ENCODE results near the gene TRIM28. TPM values are rescaled to one million over a fixed set of nuclear protein-coding genes. Genes with fewer than 3 reads are reported as not detected.
"Not testable (repeated sequence)": the region's sequence is repeated elsewhere in the genome, so short reads cannot be mapped to it uniquely, and the experiment has no call there.

The TRIM28 gene
- total and polyA plus RNA-seq, 7 donors = 84.8 to 236 (median 201) TPM

DNA sequence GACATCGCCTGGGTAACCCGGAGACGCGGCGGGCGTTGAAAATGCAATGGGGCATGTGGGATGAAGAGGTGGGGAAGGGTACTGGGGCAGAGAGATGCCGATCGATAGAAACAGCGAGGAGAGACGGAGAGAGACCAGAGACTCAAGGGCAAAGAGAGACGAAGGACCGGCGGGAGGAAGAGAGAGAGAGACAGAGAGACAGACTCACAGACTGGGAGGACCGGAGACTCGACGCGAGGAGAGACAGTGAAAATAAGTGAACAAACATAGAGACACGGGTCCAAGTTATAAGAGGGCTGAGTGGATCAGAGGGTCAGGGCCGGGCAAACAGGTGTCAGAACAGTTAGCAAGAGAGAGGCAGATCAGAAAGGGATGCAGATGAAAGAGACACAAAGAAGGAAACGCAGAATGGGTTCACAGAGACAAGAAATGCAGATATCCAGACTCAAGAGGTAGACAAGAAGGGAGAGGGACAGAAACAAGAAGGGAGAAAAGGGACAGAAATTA is 29.8 kb downstream of the TRIM28 start:
- 1% methylated on average over 20 of the region's 20 CpGs for WGBS, 2 donors
- intact Hi-C loops (cut with DNase I) = loop anchor here (2.0 kb wide), 2 partner anchors 15 to 29 kb away; partner anchors contain the start of genes TRIM28 and UBE2M
- Histone ChIP-seq H3K4me3 (peak overlapping the region; percentile 58 to 87 (median 70)), H3K27ac (peak overlapping the region; percentile 92 to 99 (median 98)), H3K27me3 (no peaks in the 10 kb centered on the region), H3K36me3 (peaks cover 0 to 30% (median 12%) of the 10 kb centered on the region in 4 donors), H3K4me1 (peaks cover 0 to 47% (median 43%) of the 10 kb centered on the region in 4 donors), H3K9me3 (no peaks in the 10 kb centered on the region)
- DNase-seq = no peak
- TF ChIP-seq POLR2A (IDR thresholded peaks at IDR 0.05) (no peak), POLR2AphosphoS5 (IDR thresholded peaks at IDR 0.05) (peak in 1 of 4 donors; percentile 28)

- H3K4me3 ChIP-seq = peak overlapping the region; percentile 66 to 85 (median 76)
- H3K9me3 ChIP-seq = no peaks in the 10 kb centered on the region
- peaks cover 0 to 16% (median 4%) of the 10 kb centered on the region in 4 donors for H3K36me3 ChIP-seq
- H3K27me3 ChIP-seq = no peaks in the 10 kb centered on the region
- TF ChIP-seq CTCF (IDR thresholded peaks at IDR 0.05) (no peak), POLR2AphosphoS5 (IDR thresholded peaks at IDR 0.05) (peak; percentile 74 to 91 (median 82)), POLR2A (IDR thresholded peaks at IDR 0.05) (peak; percentile 43 to 55)
- peak overlapping the region; percentile 92 to 99 (median 98) for H3K27ac ChIP-seq
- H3K4me1 ChIP-seq = peaks cover 0 to 49% (median 44%) of the 10 kb centered on the region in 4 donors
- 0% methylated on average over 66 of the region's 66 CpGs for whole genome bisulfite sequencing, 2 donors
- peak; percentile 97 for DNase-seq
- intact Hi-C loops (cut with DNase I) = no loop called here
These were observed 31.5 kb downstream of the TRIM28 start for GRCh38 chr19:58575183-58576041.

- H3K9me3 ChIP-seq; intact Hi-C loops (cut with DNase I); H3K4me3 ChIP-seq; DNase-seq; H3K27me3 ChIP-seq: not testable (repeated sequence)
- H3K4me1 ChIP-seq = peaks cover 0 to 57% (median 48%) of the 10 kb centered on the region in 4 donors
- H3K36me3 ChIP-seq = peaks cover 0 to 19% (median 8%) of the 10 kb centered on the region in 4 donors
- peak overlapping the region in 1 of 4 donors; percentile 12 for H3K27ac ChIP-seq
- WGBS, 2 donors = 92 to 95% methylated on average over 2 of the region's 2 CpGs
These were observed 33.7 kb downstream of the TRIM28 start for GRCh38 chr19:58577581-58577980.

DNA sequence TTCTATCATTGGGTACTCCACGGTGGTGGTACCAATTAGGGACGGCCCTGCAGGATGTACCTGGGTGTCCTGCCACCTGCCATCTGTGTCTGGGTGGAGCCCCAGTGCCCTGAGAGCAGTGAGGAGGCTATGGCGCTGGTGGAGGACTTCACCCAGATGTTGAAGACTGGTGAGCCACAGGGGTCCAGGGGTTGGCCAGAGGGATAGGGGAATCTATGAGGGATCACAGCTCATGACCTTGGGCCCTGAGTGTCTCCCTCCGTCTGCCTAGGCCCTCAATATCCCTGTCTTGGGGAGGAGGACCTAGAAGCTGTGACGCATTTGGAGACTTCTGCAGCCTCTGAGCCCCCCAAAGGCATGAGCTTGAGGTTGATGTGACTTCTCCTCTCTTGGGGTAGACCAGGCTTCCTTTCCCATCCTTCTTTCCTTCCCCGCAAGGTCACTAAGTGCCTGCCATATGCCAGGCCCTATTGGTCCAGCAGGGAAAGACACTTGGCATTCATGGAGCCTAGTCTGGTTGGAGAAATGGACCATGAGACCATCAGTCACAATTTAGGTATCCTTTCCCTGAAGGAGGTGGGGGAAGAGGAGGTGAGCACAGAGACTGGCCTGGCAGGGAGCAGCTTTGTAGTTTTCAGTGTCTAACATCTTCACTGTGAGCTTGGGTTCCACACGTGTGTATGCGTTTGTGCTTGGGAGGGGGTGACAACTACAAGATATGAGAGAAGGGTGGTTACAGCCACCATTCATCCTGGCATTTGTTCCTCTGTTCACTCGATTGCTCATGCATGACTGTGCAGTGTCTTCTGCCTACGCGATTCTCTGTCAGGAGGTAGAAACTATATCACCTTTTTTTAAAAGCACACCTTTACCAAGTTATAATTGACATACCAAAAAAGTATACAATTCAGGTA is 34.4 kb downstream of the TRIM28 start:
- TF ChIP-seq POLR2AphosphoS5 (IDR thresholded peaks at IDR 0.05) (no peak), POLR2A (IDR thresholded peaks at IDR 0.05) (no peak), CTCF (IDR thresholded peaks at IDR 0.05) (no peak), EP300 (IDR thresholded peaks at IDR 0.05) (no peak)
- peak overlapping the region in 1 of 4 donors; percentile 18 for H3K27ac ChIP-seq
- WGBS, 2 donors = 86 to 90% methylated on average over 11 of the region's 11 CpGs
- no peaks in the 10 kb centered on the region for H3K27me3 ChIP-seq
- H3K36me3 ChIP-seq = peaks cover 0 to 26% (median 14%) of the 10 kb centered on the region in 4 donors
- intact Hi-C loops (cut with DNase I) = no loop called here
- H3K4me3 ChIP-seq = no peak overlapping the region
- H3K4me1 ChIP-seq = peaks cover 0 to 57% (median 48%) of the 10 kb centered on the region in 4 donors
- H3K9me3 ChIP-seq = no peaks in the 10 kb centered on the region
- DNase-seq = peak; percentile 45

DNA sequence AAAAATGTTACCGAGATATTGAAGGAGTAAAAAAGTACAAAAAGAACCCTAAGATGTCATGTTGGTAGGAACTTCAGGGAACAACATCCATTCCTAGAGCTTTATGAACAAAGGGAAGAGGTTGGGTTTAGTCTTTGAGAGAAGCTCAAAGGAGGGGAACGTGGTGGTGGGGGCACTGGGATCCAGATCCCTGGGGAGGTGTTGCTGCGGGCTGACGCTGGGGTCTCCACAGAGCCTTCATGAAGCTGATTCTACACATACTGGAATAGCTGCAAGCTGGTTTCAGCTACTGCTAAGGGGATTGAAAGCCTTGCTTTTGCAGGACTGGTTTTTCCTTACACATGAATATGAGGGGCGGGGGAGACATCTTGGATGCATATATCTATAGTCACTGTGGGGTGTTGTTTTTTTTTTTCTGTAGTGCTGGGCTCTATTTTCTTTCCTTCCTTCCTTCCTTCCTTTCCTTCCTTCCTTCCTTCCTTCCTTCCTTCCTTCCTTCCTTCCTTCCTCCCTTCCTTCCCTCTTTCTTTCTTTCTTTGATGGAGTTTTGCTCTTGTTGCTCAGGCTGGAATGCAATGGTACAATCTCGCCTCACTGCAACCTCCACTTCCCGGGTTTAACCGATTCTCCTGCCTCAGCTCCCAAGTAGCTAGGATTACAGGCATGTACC is 35.7 kb downstream of the TRIM28 start:
- H3K36me3 ChIP-seq = peaks cover 0 to 33% (median 16%) of the 10 kb centered on the region in 4 donors
- no peak for DNase-seq
- TF ChIP-seq POLR2AphosphoS5 (IDR thresholded peaks at IDR 0.05) (no peak), EP300 (IDR thresholded peaks at IDR 0.05) (no peak), CTCF (IDR thresholded peaks at IDR 0.05) (no peak), POLR2A (IDR thresholded peaks at IDR 0.05) (no peak)
- H3K4me3 ChIP-seq = no peak overlapping the region
- WGBS, 2 donors = 95 to 97% methylated on average over 8 of the region's 8 CpGs
- peak overlapping the region; percentile 81 to 87 (median 84) for H3K27ac ChIP-seq
- H3K9me3 ChIP-seq = no peaks in the 10 kb centered on the region
- intact Hi-C loops (cut with DNase I) = no loop called here
- peaks cover 0 to 48% (median 38%) of the 10 kb centered on the region in 4 donors for H3K4me1 ChIP-seq
- H3K27me3 ChIP-seq = no peaks in the 10 kb centered on the region
